Measurements from ENCODE around the gene SERPINH1. TPM values are rescaled to one million over a fixed set of nuclear protein-coding genes. Genes with fewer than 3 reads are reported as not detected.

SERPINH1 gene
- total and polyA plus RNA-seq, 12 donors: 93.6 to 529 (median 167) TPM

DNA sequence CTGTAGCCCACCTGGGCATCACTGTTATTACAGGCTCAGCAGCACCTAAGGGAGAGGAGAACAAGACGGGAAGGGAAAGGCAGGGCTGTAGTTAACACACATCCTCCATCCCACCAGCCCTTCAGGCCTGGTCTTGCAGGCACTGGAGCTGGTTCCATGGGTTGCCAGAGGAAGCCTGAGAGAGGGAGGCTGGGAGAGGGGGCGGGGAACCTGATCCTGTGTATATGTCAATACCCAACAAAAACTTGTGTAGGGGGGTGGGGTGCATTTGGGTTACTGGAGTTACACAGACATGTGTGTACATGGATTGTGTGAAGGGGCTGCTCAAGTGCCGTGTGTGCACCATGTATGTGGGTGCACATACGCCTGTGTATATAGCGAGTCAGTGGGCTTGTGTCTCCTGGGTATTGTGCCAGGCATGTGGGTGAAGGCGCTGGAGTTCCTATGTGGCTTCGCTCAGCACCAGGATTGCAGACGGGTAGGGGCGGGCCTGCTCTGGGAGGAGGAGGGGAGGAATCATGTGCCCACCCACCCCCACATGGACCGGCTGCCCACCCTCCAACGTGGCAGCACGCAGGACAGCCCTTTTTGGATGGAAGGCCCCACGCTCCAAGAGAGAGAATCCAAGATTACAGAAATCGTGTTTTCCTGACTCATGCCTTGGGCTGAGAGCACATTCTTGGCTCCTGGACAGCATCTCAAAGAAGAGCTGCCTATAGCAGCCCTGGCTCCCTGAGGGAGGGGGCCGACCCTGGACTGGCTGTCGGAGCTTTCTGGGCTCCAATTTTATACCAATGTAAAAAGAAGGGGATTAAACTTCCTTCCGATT, 4.2 kb upstream of the SERPINH1 start:
- H3K4me3 ChIP-seq: peak overlapping the region in 1 of 4 donors; percentile 12
- H3K27ac ChIP-seq: peak overlapping the region; percentile 76 to 100 (median 84)
- H3K9me3 ChIP-seq (replicated peaks in 1 of 3): no peaks in the 10 kb centered on the region
- TF ChIP-seq, protein P1, sequence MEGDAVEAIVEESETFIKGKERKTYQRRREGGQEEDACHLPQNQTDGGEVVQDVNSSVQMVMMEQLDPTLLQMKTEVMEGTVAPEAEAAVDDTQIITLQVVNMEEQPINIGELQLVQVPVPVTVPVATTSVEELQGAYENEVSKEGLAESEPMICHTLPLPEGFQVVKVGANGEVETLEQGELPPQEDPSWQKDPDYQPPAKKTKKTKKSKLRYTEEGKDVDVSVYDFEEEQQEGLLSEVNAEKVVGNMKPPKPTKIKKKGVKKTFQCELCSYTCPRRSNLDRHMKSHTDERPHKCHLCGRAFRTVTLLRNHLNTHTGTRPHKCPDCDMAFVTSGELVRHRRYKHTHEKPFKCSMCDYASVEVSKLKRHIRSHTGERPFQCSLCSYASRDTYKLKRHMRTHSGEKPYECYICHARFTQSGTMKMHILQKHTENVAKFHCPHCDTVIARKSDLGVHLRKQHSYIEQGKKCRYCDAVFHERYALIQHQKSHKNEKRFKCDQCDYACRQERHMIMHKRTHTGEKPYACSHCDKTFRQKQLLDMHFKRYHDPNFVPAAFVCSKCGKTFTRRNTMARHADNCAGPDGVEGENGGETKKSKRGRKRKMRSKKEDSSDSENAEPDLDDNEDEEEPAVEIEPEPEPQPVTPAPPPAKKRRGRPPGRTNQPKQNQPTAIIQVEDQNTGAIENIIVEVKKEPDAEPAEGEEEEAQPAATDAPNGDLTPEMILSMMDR (IDR thresholded peaks at IDR 0.05): no peak
- peak in 1 of 2 donors; percentile 19 for TF ChIP-seq POLR2A (IDR thresholded peaks at IDR 0.05)
- H3K27me3 ChIP-seq: no peaks in the 10 kb centered on the region
- intact Hi-C loops (cut with DNase I): no loop called here
- DNase-seq: peak; percentile 65 to 87 (median 79)
- no peaks in the 10 kb centered on the region for H3K36me3 ChIP-seq (replicated peaks in 1 of 2)
- WGBS, 4 donors: 26 to 62% (median 49%) methylated on average over 12 to 17 of the region's 17 CpGs
- peaks cover 34 to 43% of the 10 kb centered on the region in 2 donors for H3K4me1 ChIP-seq (replicated peaks in 1 of 2)

GRCh38 chr11:75558939-75559843, 2.9 kb upstream of the SERPINH1 start:
- H3K4me3 ChIP-seq: peak overlapping the region in 1 of 4 donors; percentile 12
- no peaks in the 10 kb centered on the region for H3K36me3 ChIP-seq (replicated peaks in 1 of 2)
- 21 to 33% (median 26%) methylated on average over 8 of the region's 8 CpGs for WGBS, 4 donors
- DNase-seq: peak; percentile 66 to 81 (median 77)
- TF ChIP-seq POLR2A (IDR thresholded peaks at IDR 0.05): peak in 1 of 2 donors; percentile 20
- TF ChIP-seq, protein P1 (IDR thresholded peaks at IDR 0.05): no peak
- intact Hi-C loops (cut with DNase I): no loop called here
- peaks cover 39 to 46% of the 10 kb centered on the region in 2 donors for H3K4me1 ChIP-seq (replicated peaks in 1 of 2)
- H3K27ac ChIP-seq: peak overlapping the region; percentile 76 to 100 (median 84)
- H3K27me3 ChIP-seq: no peaks in the 10 kb centered on the region
- H3K9me3 ChIP-seq (replicated peaks in 1 of 3): no peaks in the 10 kb centered on the region

- no peaks in the 10 kb centered on the region for H3K9me3 ChIP-seq (replicated peaks in 1 of 3)
- WGBS, 4 donors: 43 to 91% (median 74%) methylated on average over 1 of the region's 1 CpG
- H3K36me3 ChIP-seq (replicated peaks in 1 of 2): no peaks in the 10 kb centered on the region
- DNase-seq: no peak
- no peaks in the 10 kb centered on the region for H3K27me3 ChIP-seq
- H3K27ac ChIP-seq: peak overlapping the region in 3 of 5 donors; percentile 84 to 100 (median 99)
- peaks cover 52% of the 10 kb centered on the region in 2 donors for H3K4me1 ChIP-seq (replicated peaks in 1 of 2)
- no peak overlapping the region for H3K4me3 ChIP-seq
- intact Hi-C loops (cut with DNase I): no loop called here
- TF ChIP-seq POLR2A (IDR thresholded peaks at IDR 0.05): no peak
- TF ChIP-seq, protein P1 (IDR thresholded peaks at IDR 0.05): no peak
Observed at GRCh38 chr11:75560644-75561043, 1.4 kb upstream of the SERPINH1 start.
